CD14-positive monocyte (primary cell): ENCODE measurements around the gene LIPG. TPM values are rescaled to one million over a fixed set of nuclear protein-coding genes. Genes with fewer than 3 reads are reported as not detected.

Experiments used
- DNase-seq, 3 donors: peaks; one replicate each; pipeline ENCODE4 v3.0.0-alpha.2; 2011 to 2022
- H2AFZ ChIP-seq: 2 replicates; pipeline ENCODE4 v1.6.0; 2012; ENCODE audit warnings: mild to moderate bottlenecking, low read depth, low read length, inconsistent platforms; ENCODE audit not compliant: insufficient read depth, poor library complexity, severe bottlenecking
- H3K27ac ChIP-seq, 2 donors: 1 replicate in 1 of 2; 2 replicates in 1 of 2; pipeline ENCODE4 v1.5.1; 2012 to 2013; ENCODE audit warnings: low read length in 2 of 2, control low read depth in 1 of 2, inconsistent platforms in 1 of 2, low read depth in 1 of 2, mild to moderate bottlenecking in 1 of 2
- H3K27me3 ChIP-seq, 2 donors: one replicate each; pipeline versions ENCODE4 v1.6.0 to v1.6.1; 2011 to 2013; ENCODE audit warnings: low read length in 2 of 2; ENCODE audit not compliant: control insufficient read depth in 2 of 2, insufficient read depth in 2 of 2
- H3K36me3 ChIP-seq, 2 donors: replicated peaks in 1 of 2; 1 replicate in 1 of 2; 2 replicates in 1 of 2; pipeline versions ENCODE4 v1.5.1 to v1.6.1; 2012 to 2013; ENCODE audit warnings: low read length in 2 of 2, control low read depth in 1 of 2, inconsistent platforms in 1 of 2, mild to moderate bottlenecking in 1 of 2; ENCODE audit not compliant: insufficient read depth in 2 of 2, control insufficient read depth in 1 of 2
- H3K4me1 ChIP-seq, 2 donors: 1 replicate in 1 of 2; 2 replicates in 1 of 2; pipeline versions ENCODE4 v1.5.1 to v1.6.1; 2012 to 2013; ENCODE audit warnings: low read length in 2 of 2, control low read depth in 1 of 2, inconsistent platforms in 1 of 2, mild to moderate bottlenecking in 1 of 2, moderate library complexity in 1 of 2; ENCODE audit not compliant: insufficient read depth in 2 of 2, control insufficient read depth in 1 of 2
- H3K4me2 ChIP-seq: replicated peaks from 2 replicates; pipeline ENCODE3; 2012; ENCODE audit warnings: low read length, moderate library complexity, mild to moderate bottlenecking; ENCODE audit not compliant: poor library complexity, severe bottlenecking; ENCODE audit errors: extremely low read depth
- H3K4me3 ChIP-seq, 3 experiments: fragments of 200-600 bp in 1 of 3; sonication (generic) in 1 of 3; replicated peaks in 1 of 3; 1 replicate in 2 of 3; 2 replicates in 1 of 3; pipeline ENCODE4 v1.5.1; 2011 to 2013; ENCODE audit warnings: low read length in 3 of 3, mild to moderate bottlenecking in 3 of 3, control low read depth in 2 of 3, low read depth in 2 of 3, inconsistent platforms in 1 of 3, moderate library complexity in 1 of 3
- H3K79me2 ChIP-seq: 2 replicates; pipeline ENCODE4 v1.6.0; 2012; ENCODE audit warnings: mild to moderate bottlenecking, control low read depth, inconsistent platforms, low read length, moderate library complexity; ENCODE audit not compliant: insufficient read depth
- H3K9ac ChIP-seq: 2 replicates; pipeline ENCODE4 v1.6.0; 2017; ENCODE audit warnings: low read length, mild to moderate bottlenecking; ENCODE audit not compliant: insufficient read depth, poor library complexity, severe bottlenecking
- H3K9me3 ChIP-seq, 2 donors: replicated peaks in 1 of 2; 1 replicate in 1 of 2; 2 replicates in 1 of 2; pipeline versions ENCODE4 v1.5.1 to v1.6.1; 2012 to 2013; ENCODE audit warnings: low read length in 2 of 2, control low read depth in 1 of 2; ENCODE audit not compliant: control insufficient read depth in 1 of 2, insufficient read depth in 1 of 2
- H4K20me1 ChIP-seq: 2 replicates; pipeline ENCODE4 v1.6.0; 2012; ENCODE audit warnings: mild to moderate bottlenecking, low read length, control low read depth, moderate library complexity; ENCODE audit not compliant: insufficient read depth
- H3K27ac Mint-ChIP-seq, 7 donors: one replicate each; pipeline ENCODE4 v1.8.0; 2020; ENCODE audit warnings: mild to moderate bottlenecking in 7 of 7, mixed read lengths in 7 of 7, moderate library complexity in 6 of 7, inconsistent platforms in 2 of 7
- H3K27me3 Mint-ChIP-seq, 3 donors: one replicate each; pipeline ENCODE4 v1.8.0; 2021 to 2022; ENCODE audit warnings: low read depth in 3 of 3, mild to moderate bottlenecking in 3 of 3, mixed read lengths in 3 of 3, moderate library complexity in 3 of 3, inconsistent platforms in 1 of 3
- H3K36me3 Mint-ChIP-seq, 2 donors: one replicate each; pipeline ENCODE4 v1.8.0; 2020; ENCODE audit warnings: mixed read lengths in 2 of 2, inconsistent platforms in 1 of 2, mild to moderate bottlenecking in 1 of 2
- H3K4me1 Mint-ChIP-seq: one replicate; pipeline ENCODE4 v1.8.0; 2020; ENCODE audit warnings: mild to moderate bottlenecking, mixed read lengths
- H3K4me3 Mint-ChIP-seq, 2 donors: one replicate each; pipeline ENCODE4 v1.8.0; 2020; ENCODE audit warnings: mild to moderate bottlenecking in 2 of 2, mixed read lengths in 2 of 2, moderate library complexity in 1 of 2
- H3K9me3 Mint-ChIP-seq, 7 donors: one replicate each; pipeline ENCODE4 v1.8.0; 2020 to 2022; ENCODE audit warnings: mixed read lengths in 7 of 7, mild to moderate bottlenecking in 6 of 7, moderate library complexity in 6 of 7, inconsistent platforms in 2 of 7
- CTCF ChIP-seq: fragments of 200-600 bp; IDR thresholded peaks from one replicate; pipeline ENCODE4 v1.8.0; 2022; ENCODE audit warnings: antibody characterized with exemption, mild to moderate bottlenecking
- WGBS: methylation state at CpG from one replicate; pipeline ENCODE4 v1.1.5; 2013; ENCODE audit warnings: missing lambda C conversion rate; ENCODE audit not compliant: insufficient coverage; 5-methylcytosine and 5-hydroxymethylcytosine counted together
- intact Hi-C, 2 donors: fragments of 100-400 bp; cut with micrococcal nuclease; formaldehyde crosslinking; loops; one replicate each; pipeline versions ENCODE4 v1.15.0 to v1.15.1; 2023
- polyA plus RNA-seq, 3 donors: library from polyadenylated mRNA; depleted of rRNA in 1 of 3; unstranded in 2 of 3; stranded (reverse) in 1 of 3; fragments of 300-500 nt in 2 of 3; fragments of >200 nt in 1 of 3; fragmentation: Illumina TruSeq in 2 of 3; gene quantifications; 1 replicate in 2 of 3; 2 replicates in 1 of 3; pipeline ENCODE4 v1.2.3, GENCODE V29; 2012 to 2021

LIPG gene
- polyA plus RNA-seq, 3 donors: not detected

GRCh38 chr18:49565101-49565500 is 3.2 kb downstream of the LIPG start:
- H3K4me1 Mint-ChIP-seq: peaks cover 18% of the 10 kb centered on the region
- TF ChIP-seq CTCF: no peak
- no peak overlapping the region for H3K4me3 Mint-ChIP-seq
- no peak for DNase-seq
- H3K27me3 Mint-ChIP-seq: peaks cover 53 to 63% (median 54%) of the 10 kb centered on the region in 3 donors
- no peak overlapping the region for H3K27ac Mint-ChIP-seq
- Histone ChIP-seq H3K27me3 (peaks cover 41 to 63% of the 10 kb centered on the region in 2 donors), H2AFZ (no peak overlapping the region), H3K4me2 (no peak overlapping the region), H3K27ac (no peak overlapping the region), H3K9ac (no peak overlapping the region), H4K20me1 (no peaks in the 10 kb centered on the region), H3K9me3 (peaks cover 0 to 10% of the 10 kb centered on the region in 2 donors), H3K79me2 (no peaks in the 10 kb centered on the region), H3K4me3 (no peak overlapping the region), H3K4me1 (peaks cover 8 to 9% of the 10 kb centered on the region in 2 donors), H3K36me3 (no peaks in the 10 kb centered on the region)
- H3K36me3 Mint-ChIP-seq: peaks cover 0 to 3% of the 10 kb centered on the region in 2 donors
- WGBS: 92% methylated on average over 4 of the region's 9 CpGs
- intact Hi-C loops: no loop called here
- peaks cover 0 to 18% (median 2%) of the 10 kb centered on the region in 7 donors for H3K9me3 Mint-ChIP-seq

GRCh38 chr18:49565612-49566011 is 3.8 kb downstream of the LIPG start:
- peaks cover 8 to 9% of the 10 kb centered on the region in 2 donors for H3K4me1 ChIP-seq
- intact Hi-C loops: no loop called here
- no peaks in the 10 kb centered on the region for H3K79me2 ChIP-seq
- no peak overlapping the region for H3K4me2 ChIP-seq
- Mint-ChIP-seq H3K9me3 (peaks cover 0 to 18% (median 2%) of the 10 kb centered on the region in 7 donors), H3K27ac (no peak overlapping the region), H3K27me3 (peaks cover 48 to 57% (median 49%) of the 10 kb centered on the region in 3 donors), H3K4me3 (no peak overlapping the region), H3K36me3 (peaks cover 0 to 3% of the 10 kb centered on the region in 2 donors), H3K4me1 (peaks cover 18% of the 10 kb centered on the region)
- TF ChIP-seq CTCF: no peak
- H3K4me3 ChIP-seq: no peak overlapping the region
- peaks cover 0 to 10% of the 10 kb centered on the region in 2 donors for H3K9me3 ChIP-seq
- no peak for DNase-seq
- H3K9ac ChIP-seq: no peak overlapping the region
- H3K27ac ChIP-seq: no peak overlapping the region
- WGBS: 89% methylated on average over 3 of the region's 5 CpGs
- H3K27me3 ChIP-seq: peaks cover 36 to 58% of the 10 kb centered on the region in 2 donors
- no peak overlapping the region for H2AFZ ChIP-seq
- H3K36me3 ChIP-seq: no peaks in the 10 kb centered on the region
- no peaks in the 10 kb centered on the region for H4K20me1 ChIP-seq
